ENCODE results near the gene C2orf68.
"Not testable (repeated sequence)": the region's sequence is repeated elsewhere in the genome, so short reads cannot be mapped to it uniquely, and the experiment has no call there.

GRCh38 chr2:85657399-85657798, 45.5 kb upstream of the C2orf68 start:
- TF ChIP-seq CTCF (IDR thresholded peaks at IDR 0.05; ENCODE audit: borderline replicate concordance, extremely low read depth, low read length, poor library complexity, severe bottlenecking); EZH2 (IDR thresholded peaks at IDR 0.05; ENCODE audit: borderline replicate concordance, low read depth, low read length, severe bottlenecking): not testable (repeated sequence)

All from DND-41 (cell line).